Renal cortical epithelial cell (primary cell): ENCODE results near the gene TBL1XR1. TPM values are rescaled to one million over a fixed set of nuclear protein-coding genes. Genes with fewer than 3 reads are reported as not detected.
"Not testable (repeated sequence)": the region's sequence is repeated elsewhere in the genome, so short reads cannot be mapped to it uniquely, and the experiment has no call there.

Experiments used
- DNase-seq: peaks from one replicate; pipeline ENCODE4 v3.0.0-alpha.2; 2011; ENCODE audit warnings: low read depth
- total RNA-seq: library from RNA; depleted of rRNA; stranded (reverse); fragments of >200 nt; gene quantifications from 2 replicates; pipeline ENCODE4 v1.2.3, GENCODE V29; 2014

TBL1XR1 gene
- total RNA-seq, 1 donor from 2014 or later, result 483 TPM

GRCh38 chr3:177026505-177027277 is 170.6 kb downstream of the TBL1XR1 start:
- no peak for DNase-seq

- DNase-seq, result no peak
These were observed 181.4 kb downstream of the TBL1XR1 start for GRCh38 chr3:177015881-177016280.

GRCh38 chr3:177013681-177014280 is 183.5 kb downstream of the TBL1XR1 start:
- DNase-seq, result peak; percentile 14

DNA sequence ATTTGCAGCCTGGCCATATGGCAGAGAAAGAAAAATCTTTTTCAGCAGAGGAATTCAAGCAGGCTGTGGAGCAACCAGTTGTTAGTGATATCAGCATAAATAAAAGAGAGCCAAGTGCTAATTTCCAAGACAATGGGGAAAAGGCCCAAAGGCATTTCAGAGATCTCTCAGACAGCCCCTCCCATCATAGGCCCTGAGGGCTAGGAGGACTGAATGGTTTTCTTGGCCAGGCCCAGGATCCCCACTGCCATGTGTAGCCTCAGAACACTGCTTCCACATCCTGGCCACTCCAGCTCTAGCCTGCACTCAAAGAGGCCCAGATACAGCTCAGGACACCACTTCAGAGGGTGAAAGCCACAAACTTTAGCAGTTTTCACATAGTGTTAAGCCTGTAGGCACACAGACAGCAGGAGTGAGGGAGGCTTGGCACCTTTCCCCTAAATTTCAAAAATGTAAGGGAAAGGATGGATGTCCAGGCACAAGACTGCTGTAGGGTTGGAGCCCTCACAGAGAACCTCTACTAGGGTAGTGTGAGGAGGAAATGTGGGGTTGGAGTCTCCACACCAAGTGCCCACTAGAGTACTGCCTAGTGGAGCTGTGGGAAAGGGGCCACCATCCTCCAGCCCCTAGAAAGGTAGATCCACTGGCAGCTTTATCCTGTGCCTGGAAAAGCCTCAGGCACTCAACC is 191.4 kb downstream of the TBL1XR1 start:
- DNase-seq, result no peak

DNA sequence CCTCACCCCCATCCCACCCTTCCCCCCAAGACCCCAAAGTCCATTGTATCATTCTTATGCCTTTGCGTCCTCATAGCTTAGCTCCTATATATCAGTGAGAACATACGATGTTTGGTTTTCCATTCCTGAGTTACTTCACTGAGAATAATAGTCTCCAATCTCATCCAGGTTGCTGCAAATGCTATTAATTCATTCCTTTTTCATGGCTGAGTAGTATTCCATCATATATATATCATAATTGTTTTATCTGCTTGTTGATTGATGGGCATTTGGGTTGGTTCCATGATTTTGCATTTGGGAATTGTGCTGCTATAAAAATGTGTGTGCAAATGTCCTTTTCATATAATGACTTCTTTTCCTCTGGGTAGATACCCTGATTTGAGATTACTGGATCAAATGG is 197.1 kb downstream of the TBL1XR1 start:
- DNase-seq, result not testable (repeated sequence)

DNA sequence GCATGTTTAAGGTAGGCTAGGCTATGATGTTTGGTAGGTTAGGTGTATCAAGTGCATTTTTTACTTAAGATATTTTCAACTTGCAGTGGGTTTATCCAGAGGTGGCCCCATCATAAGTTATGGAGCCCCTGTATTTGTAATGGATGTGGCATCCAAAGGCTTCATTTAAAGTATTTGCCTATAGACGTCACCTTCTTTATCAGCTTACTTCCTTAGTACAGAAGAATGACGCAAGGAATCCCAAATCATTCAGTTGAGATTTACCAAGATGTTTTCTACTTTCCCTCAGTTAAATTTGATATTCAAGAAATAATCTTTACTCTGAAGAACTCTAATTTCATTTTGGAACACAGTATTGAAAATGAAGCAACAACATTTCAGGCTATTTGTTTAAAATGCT is 201.3 kb downstream of the TBL1XR1 start:
- no peak for DNase-seq

DNA sequence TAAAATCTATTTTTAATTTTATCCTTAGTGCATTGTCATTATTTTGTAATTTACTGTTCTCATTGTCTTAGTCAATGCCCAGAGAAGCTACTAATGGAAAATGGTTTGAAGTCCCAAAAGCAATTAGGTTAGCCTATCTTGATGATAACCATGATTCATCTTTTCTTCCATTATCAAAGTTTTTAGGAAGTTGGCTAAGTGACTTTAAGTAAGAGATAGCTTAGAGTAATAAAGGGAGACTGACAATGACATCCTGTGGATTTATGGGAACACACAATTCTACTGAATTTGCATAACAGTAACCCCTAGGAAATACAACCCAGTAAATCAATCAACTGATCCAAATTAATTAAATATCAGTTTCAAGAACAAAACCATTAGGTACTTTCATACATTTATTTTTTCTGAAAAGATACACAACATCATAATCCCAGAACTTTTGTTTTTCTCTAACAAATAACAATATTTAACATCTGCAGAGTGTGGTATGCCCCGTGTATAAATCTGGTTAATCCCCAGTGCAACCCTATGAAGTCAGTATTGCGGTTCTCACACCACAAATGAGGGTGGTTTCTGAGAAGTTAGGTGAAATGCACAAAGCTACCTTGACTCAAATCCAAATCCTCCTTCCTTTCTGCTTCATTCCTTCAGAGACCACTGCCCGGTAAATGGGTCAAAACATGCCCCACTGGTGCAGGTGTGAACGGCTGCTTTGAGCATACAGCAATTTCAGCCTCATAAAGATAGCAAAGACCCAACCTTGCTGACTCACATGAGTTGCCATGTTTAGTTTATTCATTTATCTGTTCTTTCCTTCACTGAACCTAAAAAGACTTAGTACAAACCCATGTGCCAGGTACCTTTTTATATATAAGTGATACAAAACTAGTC is 202.1 kb downstream of the TBL1XR1 start:
- DNase-seq, result no peak

DNA sequence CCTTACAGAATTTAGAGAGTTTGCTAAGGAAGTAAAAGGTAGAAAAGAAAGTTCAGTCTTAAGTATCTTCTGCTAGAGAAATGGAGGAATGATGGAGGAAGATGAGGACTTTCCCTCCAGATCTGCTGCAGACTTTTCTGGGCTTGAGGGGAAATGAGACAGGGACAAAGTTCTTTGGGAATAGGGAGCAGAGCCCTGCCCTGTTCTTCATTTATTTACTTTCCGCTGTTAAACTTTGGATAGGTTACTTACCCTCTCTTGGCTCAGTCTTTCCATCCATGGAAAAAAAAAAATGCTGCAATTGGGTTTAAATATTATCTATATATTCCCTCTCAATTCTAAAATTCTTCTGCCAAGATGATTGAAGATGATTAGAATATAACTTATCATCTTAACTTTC is 202.9 kb downstream of the TBL1XR1 start:
- DNase-seq, result no peak

DNA sequence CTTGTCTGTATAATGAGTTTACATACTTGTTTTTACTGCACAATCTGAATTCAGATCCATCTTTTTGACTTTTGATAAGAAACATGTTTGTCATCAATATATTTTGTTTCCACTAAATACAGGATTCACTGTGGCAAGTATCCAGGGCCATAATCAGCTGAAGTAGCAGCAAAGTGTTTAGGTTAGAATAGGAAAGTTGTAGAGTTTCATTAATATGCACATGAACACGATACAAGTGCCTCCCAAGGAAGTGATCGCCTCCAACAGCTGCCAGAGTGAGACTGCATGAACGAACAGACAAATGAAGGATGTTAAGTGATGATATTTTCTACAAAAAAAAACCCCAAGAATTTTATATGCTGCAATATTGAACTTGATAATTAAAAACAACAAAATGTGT is 204.3 kb downstream of the TBL1XR1 start:
- no peak for DNase-seq

GRCh38 chr3:176992565-176992964 is 204.7 kb downstream of the TBL1XR1 start:
- peak; percentile 63 for DNase-seq

DNA sequence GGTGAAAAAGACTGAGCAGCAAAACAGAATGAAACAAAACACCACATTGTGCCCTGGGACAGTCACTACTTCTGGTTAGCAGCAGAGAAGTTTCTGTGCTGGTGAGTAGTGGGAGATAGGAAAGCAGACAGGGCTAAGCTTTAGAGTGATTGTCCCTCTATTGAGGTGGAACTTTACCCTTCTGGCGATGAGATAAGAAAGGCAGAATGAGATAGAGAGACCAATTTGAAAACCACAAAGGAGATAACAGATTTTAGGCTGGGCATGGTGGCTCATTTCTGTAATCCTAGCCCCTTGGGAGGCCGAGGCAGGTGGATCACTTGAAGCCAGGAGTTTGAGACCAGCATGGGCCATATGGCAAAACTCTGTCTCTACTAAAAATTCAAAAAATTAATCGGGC is 208.5 kb downstream of the TBL1XR1 start:
- DNase-seq, result no peak

DNA sequence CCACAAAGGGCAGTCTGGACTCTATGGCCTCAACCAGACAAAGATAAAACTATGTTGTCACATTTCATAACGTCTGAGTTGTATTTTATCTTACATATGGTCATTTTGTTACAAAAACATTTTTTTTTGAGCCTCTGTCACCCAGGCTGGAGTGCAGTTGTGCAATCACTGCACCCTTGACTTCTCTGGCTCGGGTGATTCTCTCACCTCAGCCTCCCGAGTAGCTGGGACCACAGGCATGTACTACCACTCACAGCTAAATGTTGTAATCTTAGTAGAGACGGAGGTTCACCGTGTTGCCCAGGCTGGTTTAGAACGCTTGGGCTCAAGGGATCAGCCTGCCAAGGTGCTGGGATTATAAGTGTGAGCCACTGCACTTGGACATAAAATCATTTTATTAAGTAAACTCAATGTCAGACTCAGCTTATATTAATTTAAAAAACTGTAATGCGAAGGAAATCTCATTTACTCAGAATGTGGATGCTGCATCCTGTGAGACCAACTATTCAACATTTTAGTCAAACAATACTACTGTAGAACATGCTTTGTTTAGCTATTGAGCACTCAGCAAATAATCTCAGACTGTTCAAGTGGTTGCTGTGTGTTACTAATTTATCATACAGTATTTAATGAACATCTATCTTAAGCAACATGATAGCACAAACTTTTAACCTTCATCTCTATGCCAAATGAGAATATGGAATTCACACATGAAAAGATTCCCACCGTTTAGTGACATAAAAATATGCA is 209.2 kb downstream of the TBL1XR1 start:
- DNase-seq, result peak; percentile 58

- DNase-seq, result no peak
These were observed 218.8 kb downstream of the TBL1XR1 start for GRCh38 chr3:176978441-176978840.

- no peak for DNase-seq
These were observed 220.0 kb downstream of the TBL1XR1 start for GRCh38 chr3:176977331-176977730.

DNA sequence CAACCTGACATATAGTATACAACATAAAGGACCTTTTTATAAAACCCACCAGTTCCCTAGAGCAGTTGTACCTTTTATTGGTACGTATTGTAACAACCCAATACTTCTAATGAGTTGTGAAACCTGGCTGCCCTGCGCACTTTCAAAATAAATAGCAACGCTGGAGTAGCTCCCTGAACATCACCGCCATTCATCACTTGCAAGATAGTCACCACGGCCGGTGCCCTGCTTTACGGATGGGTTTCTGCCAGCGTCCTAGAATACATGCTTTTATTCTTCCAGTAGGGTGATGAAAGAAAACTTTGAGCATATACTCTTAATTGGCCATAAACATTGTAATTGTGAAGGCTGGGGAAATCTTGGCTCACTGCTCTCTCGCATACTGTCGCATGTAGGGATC is 220.7 kb downstream of the TBL1XR1 start:
- DNase-seq, result no peak

GRCh38 chr3:176974279-176974678 is 223.0 kb downstream of the TBL1XR1 start:
- no peak for DNase-seq

DNA sequence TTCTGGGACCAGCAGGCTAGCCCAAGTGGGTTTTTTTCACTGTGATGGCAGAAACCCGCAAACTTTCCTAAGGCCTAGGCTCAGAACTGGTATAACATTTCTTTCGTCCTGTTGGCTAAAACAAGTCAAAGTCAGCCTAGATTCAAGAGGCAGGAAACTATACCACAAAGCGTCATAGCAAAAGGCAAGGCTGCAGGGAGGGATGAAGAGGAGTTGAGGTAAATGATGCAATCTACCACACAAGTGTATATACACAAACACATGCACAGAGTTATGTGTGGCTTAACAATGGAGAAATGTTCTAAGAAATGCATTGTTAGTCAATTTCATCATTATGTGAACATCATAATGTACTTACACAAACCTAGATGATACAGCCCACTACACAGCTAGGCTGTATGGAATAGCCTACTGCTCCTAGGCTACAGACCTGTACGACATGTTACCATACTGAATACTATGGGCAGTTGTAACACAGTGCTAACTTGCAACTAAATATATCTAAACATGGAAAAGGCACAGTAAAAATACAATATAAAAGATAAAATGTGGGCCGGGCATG is 225.6 kb downstream of the TBL1XR1 start:
- no peak for DNase-seq

GRCh38 chr3:176970770-176971169 is 226.5 kb downstream of the TBL1XR1 start:
- no peak for DNase-seq

GRCh38 chr3:176969506-176969905 is 227.8 kb downstream of the TBL1XR1 start:
- DNase-seq, result no peak
